HEK293T (cell line): Measurements from ENCODE around the gene OSBPL2.

Source experiments
- CTCF ChIA-PET: fragments of 350-600 bp; formaldehyde crosslinking; extraction: SDS; loops from one replicate; lab custom pipeline; 2021; ENCODE audit warnings: antibody characterized with exemption, inconsistent platforms; lab: Yijun Ruan, JAX
- POLR2A ChIA-PET: fragments of 350-600 bp; formaldehyde crosslinking; extraction: SDS; loops from one replicate; lab custom pipeline; 2020; ENCODE audit warnings: antibody characterized with exemption, inconsistent platforms; lab: Yijun Ruan, JAX
- DNase-seq: peaks from one replicate; pipeline ENCODE4 v3.0.0; 2012; ENCODE audit warnings: mixed read lengths; ENCODE audit errors: extremely low spot score
- ARNT ChIP-seq: fragments of 450-650 bp; IDR thresholded peaks from 2 replicates; pipeline ENCODE4 v1.6.1; 2017; ENCODE audit warnings: mild to moderate bottlenecking
- BHLHE40 ChIP-seq: fragments of 450-650 bp; IDR thresholded peaks from 2 replicates; pipeline ENCODE4 v1.6.1; 2016; ENCODE audit warnings: mild to moderate bottlenecking, moderate library complexity, borderline replicate concordance
- CTBP1 ChIP-seq: fragments of 450-650 bp; IDR thresholded peaks from 2 replicates; pipeline ENCODE4 v1.6.1; 2016; ENCODE audit warnings: borderline replicate concordance
- ELF4 ChIP-seq: fragments of 450-650 bp; IDR thresholded peaks from 2 replicates; pipeline ENCODE4 v1.6.1; 2017; ENCODE audit warnings: antibody characterized with exemption
- FOXA1 ChIP-seq: fragments of 450-650 bp; IDR thresholded peaks from 2 replicates; pipeline ENCODE4 v1.6.1; 2016; ENCODE audit warnings: mild to moderate bottlenecking
- FOXK2 ChIP-seq: fragments of 450-650 bp; IDR thresholded peaks from 2 replicates; pipeline ENCODE4 v1.6.1; 2016; ENCODE audit warnings: mild to moderate bottlenecking
- FOXM1 ChIP-seq: fragments of 450-650 bp; IDR thresholded peaks from 2 replicates; pipeline ENCODE4 v1.6.1; 2017; ENCODE audit warnings: mild to moderate bottlenecking, borderline replicate concordance
- HDGF ChIP-seq: fragments of 450-650 bp; IDR thresholded peaks from 2 replicates; pipeline ENCODE4 v1.6.1; 2017; ENCODE audit warnings: antibody characterized with exemption, borderline replicate concordance
- L3MBTL2 ChIP-seq: fragments of 450-650 bp; conservative IDR thresholded peaks from 2 replicates; pipeline ENCODE4 v1.6.1; 2016; ENCODE audit warnings: mild to moderate bottlenecking
- LEF1 ChIP-seq: fragments of 450-650 bp; IDR thresholded peaks from 2 replicates; pipeline ENCODE4 v1.6.1; 2017; ENCODE audit warnings: mild to moderate bottlenecking, borderline replicate concordance
- NFRKB ChIP-seq: fragments of 450-650 bp; IDR thresholded peaks from 2 replicates; pipeline ENCODE4 v1.6.1; 2016; ENCODE audit warnings: mild to moderate bottlenecking, moderate library complexity
- SP1 ChIP-seq: fragments of 450-650 bp; IDR thresholded peaks from 2 replicates; pipeline ENCODE4 v1.6.1; 2017
- SUZ12 ChIP-seq: fragments of 450-650 bp; IDR thresholded peaks from 2 replicates; pipeline ENCODE4 v1.6.1; 2016; ENCODE audit warnings: mild to moderate bottlenecking
- TARDBP ChIP-seq: fragments of 450-650 bp; IDR thresholded peaks from 2 replicates; pipeline ENCODE4 v1.6.1; 2016
- ZNF384 ChIP-seq: fragments of 450-650 bp; IDR thresholded peaks from 2 replicates; pipeline ENCODE4 v1.6.1; 2016
- TF ChIP-seq, protein P1 (sequence below): fragments of 450-650 bp; IDR thresholded peaks from 2 replicates; pipeline ENCODE4 v1.6.1; 2016

Gene OSBPL2

DNA sequence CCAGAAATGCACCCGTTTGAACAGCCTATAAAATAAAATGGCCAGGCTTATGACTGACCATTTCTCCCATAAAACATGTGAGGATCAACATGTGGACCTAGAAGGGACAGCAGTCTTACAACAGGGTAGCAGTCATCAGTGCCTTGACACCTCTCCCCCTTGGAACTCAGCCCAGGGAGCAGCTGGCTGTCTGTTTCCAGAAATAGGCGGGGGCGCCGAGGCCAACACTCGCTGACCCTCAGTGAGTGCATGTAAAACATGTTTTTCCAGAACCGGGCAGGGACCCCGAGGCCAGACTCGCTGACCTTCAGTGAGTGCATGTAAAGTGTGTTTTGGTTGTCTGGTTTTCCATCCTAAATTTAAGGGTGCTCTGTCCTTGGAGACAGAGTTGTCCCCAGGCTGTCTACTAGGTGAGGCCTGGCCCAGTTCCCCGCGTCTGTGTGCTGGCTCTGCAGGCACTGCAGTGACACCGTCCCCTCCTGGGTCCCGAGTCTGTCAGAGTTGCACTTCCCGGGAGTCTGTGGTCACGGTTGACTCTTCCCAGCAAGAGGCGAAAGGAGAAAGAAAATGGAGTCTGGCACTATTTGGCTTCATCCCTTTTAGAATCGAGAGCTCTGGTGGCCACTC is 44.7 kb downstream of the OSBPL2 start:
- CTCF ChIA-PET: no interaction called here
- TF ChIP-seq FOXA1 (no peak), LEF1 (no peak), ARNT (no peak), BHLHE40 (no peak), NFRKB (no peak), ELF4 (no peak), L3MBTL2 (no peak), HDGF (no peak), CTBP1 (no peak), FOXK2 (no peak), ZNF384 (no peak), SP1 (no peak), SUZ12 (no peak), FOXM1 (no peak), TARDBP (no peak)
- TF ChIP-seq, protein P1, sequence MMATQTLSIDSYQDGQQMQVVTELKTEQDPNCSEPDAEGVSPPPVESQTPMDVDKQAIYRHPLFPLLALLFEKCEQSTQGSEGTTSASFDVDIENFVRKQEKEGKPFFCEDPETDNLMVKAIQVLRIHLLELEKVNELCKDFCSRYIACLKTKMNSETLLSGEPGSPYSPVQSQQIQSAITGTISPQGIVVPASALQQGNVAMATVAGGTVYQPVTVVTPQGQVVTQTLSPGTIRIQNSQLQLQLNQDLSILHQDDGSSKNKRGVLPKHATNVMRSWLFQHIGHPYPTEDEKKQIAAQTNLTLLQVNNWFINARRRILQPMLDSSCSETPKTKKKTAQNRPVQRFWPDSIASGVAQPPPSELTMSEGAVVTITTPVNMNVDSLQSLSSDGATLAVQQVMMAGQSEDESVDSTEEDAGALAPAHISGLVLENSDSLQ: no peak
- POLR2A ChIA-PET: no interaction called here
- no peak for DNase-seq

GRCh38 chr20:62284448-62284847 is 46.1 kb downstream of the OSBPL2 start:
- DNase-seq: no peak
- CTCF ChIA-PET: no interaction called here
- POLR2A ChIA-PET: no interaction called here
- no peak for TF ChIP-seq BHLHE40

- no peak for TF ChIP-seq SUZ12
- no peak for TF ChIP-seq FOXA1
- TF ChIP-seq ELF4: no peak
- TF ChIP-seq L3MBTL2: no peak
- TF ChIP-seq ZNF384: no peak
- TF ChIP-seq, protein P1: no peak
- TF ChIP-seq SP1: no peak
- TF ChIP-seq LEF1: no peak
- no peak for TF ChIP-seq ARNT
- no peak for TF ChIP-seq FOXM1
- TF ChIP-seq BHLHE40: no peak
- ChIA-PET POLR2A (no interaction called here), CTCF (no interaction called here)
- no peak for DNase-seq
These were observed 46.8 kb downstream of the OSBPL2 start for GRCh38 chr20:62285151-62285550.

- ChIA-PET POLR2A (no interaction called here), CTCF (no interaction called here)
- no peak for DNase-seq
- TF ChIP-seq FOXK2 (no peak), ZNF384 (no peak), CTBP1 (no peak), TARDBP (no peak), ELF4 (no peak), LEF1 (no peak), FOXM1 (no peak), BHLHE40 (no peak), SP1 (no peak), ARNT (no peak), L3MBTL2 (no peak), NFRKB (no peak)
- TF ChIP-seq, protein P1: no peak
These were observed 47.4 kb downstream of the OSBPL2 start for GRCh38 chr20:62285722-62286121.

DNA sequence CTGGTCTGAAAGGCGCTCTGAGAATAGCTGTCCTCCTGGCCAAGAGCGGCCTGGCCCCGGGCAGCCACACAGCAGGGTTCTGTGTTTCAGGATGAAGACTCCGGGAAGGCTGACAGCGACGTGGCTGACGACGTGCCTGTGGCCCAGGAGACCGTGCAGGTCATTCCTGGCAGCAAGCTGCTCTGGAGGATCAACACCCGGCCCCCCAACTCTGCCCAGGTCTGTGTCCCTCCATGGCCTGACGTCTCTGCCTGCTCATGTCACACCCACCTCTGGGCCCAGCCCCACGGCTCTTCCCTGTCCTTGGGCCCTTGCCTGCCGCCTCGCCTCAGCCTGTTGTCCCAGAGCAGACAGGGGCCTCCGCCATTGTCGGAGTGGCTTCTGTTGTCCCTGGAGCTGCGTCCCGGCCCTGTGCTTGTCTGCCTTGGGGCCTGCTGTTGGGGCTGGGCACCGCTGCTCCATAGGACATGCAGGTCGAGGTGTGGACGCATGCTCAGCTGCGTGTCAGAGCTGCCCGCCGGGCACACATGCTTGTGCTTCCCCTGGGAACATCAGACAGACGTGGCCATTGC is 48.3 kb downstream of the OSBPL2 start:
- DNase-seq: no peak
- POLR2A ChIA-PET: no interaction called here
- TF ChIP-seq ELF4 (no peak), ARNT (no peak), FOXA1 (no peak), NFRKB (no peak), BHLHE40 (no peak), FOXK2 (no peak), CTBP1 (no peak), TARDBP (no peak), SP1 (no peak), SUZ12 (no peak), FOXM1 (no peak), HDGF (no peak), L3MBTL2 (no peak), ZNF384 (no peak), LEF1 (no peak)
- TF ChIP-seq, protein P1: no peak
- CTCF ChIA-PET: no interaction called here

DNA sequence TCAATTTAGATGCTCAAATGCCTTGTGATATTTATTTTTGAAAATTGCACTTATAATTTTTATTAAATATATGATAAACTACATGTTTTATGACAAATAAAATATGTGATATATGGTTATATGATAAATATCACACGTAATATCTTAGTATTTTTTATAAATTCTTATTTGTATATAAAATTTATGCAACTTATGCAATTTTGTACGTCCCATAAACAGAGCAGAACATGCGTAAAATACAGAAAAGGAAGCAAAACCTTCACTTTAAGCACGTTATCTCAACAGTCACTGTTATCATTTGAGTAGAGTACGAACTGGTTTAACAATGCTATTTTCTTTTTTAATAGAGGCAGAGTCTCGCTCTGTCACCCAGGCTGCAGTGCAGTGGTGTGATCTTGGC is 48.8 kb downstream of the OSBPL2 start:
- DNase-seq: no peak
- ChIA-PET CTCF (no interaction called here), POLR2A (no interaction called here)
- TF ChIP-seq ELF4: no peak
